NOMO-1 treated with DMSO at 0.1 percent for 48 hours (cell line): ENCODE measurements around the gene UBN2.
"Not testable (repeated sequence)": the region's sequence is repeated elsewhere in the genome, so short reads cannot be mapped to it uniquely, and the experiment has no call there.

Experiments used
- DNase-seq: peaks from one replicate; lab custom pipeline; 2025; ENCODE audit not compliant: unreplicated experiment; lab: John Stamatoyannopoulos, UW

UBN2 gene

GRCh38 chr7:139230774-139231512 is at the start of gene UBN2:
Gene UBN2, plus strand, starts transcription at chr7:139231237. Its CDS starts 248 bp downstream, at chr7:139231485.
- DNase-seq: peak; percentile 72

DNA sequence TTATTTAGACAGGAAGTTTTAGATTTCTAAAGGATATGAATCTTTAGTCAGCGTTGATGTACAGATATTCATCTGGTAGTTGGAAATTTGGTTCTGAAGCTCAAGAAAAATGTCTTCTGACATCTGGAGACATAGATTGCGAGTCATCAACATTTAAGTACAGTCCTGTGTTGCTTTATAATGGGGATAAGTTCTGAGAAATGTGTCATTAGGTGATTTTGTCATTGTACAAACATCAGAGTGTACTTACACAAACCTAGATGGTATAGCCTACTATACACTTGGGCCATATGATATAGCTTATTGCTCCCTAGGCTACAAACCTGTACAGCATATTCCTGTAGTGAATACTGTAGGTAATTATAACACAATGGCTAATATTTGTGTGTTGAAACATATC is 49.6 kb upstream of the UBN2 start:
- no peak for DNase-seq

DNA sequence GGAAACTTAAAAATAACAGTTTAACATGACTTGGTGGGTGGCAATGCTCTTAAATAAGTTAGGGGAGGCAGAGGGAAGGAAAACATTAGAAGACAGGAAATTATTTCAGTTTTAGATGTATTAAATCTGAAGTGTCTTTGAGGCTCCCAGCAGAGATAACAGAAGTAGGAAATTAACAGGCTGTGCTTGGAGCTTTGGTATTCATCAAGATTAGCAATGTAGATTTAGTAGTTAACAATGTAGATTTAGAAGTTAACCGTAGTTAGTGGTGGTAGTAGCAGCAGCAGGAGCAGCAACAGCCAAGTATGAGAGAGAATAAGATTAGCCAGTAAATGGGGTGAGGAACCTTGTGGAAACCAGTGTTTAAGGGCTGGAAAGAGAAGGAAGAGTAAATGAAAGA is 48.7 kb upstream of the UBN2 start:
- DNase-seq: no peak

DNA sequence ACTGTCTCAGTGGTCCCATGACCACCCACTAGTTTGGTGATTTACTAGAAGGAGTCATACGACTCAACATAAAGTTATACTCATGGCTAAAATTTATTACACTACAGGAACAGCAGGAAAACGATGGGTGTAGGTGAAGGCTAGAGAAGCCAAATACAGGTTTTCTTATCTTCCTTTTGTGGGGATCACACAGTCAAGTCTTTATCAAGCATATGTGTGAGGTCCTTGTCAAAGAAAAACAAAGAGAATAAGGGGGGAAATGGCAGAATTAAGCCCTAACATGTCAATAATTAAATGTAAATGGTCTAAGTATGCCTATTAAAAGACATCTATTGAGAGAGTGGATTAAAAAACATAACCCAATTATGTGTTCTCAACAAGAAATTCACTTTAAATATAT is 47.8 kb upstream of the UBN2 start:
- no peak for DNase-seq

GRCh38 chr7:139183878-139184338 is 47.1 kb upstream of the UBN2 start:
- DNase-seq: no peak

GRCh38 chr7:139186146-139186545 is 44.9 kb upstream of the UBN2 start:
- DNase-seq: no peak

- DNase-seq: no peak
These were observed 41.7 kb upstream of the UBN2 start for GRCh38 chr7:139189357-139189756.

GRCh38 chr7:139192014-139192706 is 38.9 kb upstream of the UBN2 start:
- no peak for DNase-seq

- no peak for DNase-seq
These were observed 30.7 kb upstream of the UBN2 start for GRCh38 chr7:139200382-139200781.

- DNase-seq: no peak
These were observed 27.0 kb upstream of the UBN2 start for GRCh38 chr7:139203992-139204391.

DNA sequence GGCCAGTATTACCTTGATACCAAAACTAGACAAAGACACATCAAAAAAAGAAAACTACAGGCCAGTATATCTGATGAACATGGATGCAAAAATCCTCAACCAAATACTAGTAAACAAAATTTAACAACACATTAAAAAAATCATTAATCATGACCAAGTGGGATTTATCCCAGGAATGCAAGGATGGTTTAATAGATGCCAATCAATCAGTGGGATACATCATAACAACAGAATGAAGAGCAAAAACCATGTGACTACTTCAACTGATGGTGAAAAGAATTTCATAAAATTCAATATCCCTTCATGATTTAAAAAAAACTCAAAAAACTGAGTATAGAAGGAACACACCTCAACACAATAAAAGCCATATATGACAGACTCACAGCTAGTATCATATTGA is 25.2 kb upstream of the UBN2 start:
- no peak for DNase-seq

DNA sequence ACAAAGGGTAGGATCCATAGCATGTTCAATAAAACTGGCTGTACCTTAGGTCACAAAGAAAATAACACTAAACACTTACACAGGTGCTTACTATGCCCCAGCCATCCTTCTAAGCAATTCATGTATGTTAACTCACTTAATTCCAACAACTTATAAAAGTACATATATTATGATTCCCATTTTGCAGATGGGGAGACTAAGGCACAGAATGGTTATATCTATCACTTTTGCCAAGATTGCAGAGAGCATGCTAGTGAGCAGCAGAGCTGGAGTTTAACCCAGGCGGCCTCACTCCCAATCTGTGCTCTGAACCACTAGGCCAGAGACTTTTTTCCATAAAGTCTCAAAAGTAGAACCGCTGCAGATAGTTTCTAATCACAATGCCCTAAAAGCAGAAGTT is 18.9 kb upstream of the UBN2 start:
- DNase-seq: no peak

GRCh38 chr7:139213489-139213888 is 17.5 kb upstream of the UBN2 start:
- not testable (repeated sequence) for DNase-seq

DNA sequence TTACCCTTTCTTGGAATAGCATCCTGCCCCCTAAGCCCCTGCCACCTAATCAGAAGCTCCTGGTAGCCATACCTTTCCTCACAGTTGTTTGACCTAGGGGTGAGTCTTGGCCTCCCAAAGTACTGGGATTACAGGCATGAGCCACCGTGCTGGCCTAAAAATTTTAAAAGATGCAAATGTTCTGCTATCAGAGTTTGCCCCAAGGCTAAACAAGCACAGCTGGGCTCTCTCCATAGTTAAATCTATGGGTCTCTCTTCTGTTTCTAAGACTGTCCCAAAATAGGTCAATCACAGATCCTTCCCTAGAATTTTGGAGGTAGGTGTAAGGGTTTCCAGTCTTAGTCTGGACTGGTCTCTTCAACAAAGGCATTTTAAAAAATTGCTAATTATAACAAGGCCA is 12.9 kb upstream of the UBN2 start:
- no peak for DNase-seq

DNA sequence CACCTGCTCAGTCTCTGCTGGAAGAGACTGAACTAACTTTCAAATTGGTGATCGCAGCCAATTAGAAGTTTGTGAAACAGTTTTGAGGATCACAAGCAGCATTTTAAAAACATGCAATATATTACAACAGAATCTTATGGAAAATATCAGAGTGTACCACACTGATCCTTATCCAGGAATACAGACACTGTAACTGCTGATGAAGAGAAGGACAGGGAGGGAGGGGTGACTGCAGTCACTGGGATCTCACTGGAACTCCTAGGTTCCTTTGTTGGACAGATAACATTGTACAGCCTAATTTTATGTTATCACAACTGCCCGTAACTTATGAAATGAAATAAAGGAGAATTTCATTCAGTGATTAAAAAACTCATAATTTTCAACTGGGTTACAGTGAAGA is 6.8 kb upstream of the UBN2 start:
- DNase-seq: no peak

DNA sequence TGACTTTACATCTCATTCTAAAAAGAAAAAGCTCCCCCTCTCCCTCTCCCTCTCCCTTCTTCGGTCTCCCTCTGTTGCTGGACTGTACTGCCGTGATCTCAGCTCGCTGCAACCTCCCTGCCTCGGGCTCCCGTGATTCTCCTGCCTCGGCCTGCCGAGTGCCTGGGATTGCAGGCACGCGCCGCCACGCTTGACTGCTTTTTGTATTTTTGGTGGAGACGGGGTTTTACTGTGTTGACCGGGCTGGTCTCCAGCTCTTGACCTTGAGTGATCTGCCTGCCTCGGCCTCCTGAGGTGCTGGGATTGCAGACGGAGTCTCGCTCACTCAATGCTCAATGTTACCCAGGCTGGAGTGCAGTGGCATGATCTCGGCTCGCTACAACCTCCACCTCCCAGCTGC is 6.2 kb upstream of the UBN2 start:
- not testable (repeated sequence) for DNase-seq

DNA sequence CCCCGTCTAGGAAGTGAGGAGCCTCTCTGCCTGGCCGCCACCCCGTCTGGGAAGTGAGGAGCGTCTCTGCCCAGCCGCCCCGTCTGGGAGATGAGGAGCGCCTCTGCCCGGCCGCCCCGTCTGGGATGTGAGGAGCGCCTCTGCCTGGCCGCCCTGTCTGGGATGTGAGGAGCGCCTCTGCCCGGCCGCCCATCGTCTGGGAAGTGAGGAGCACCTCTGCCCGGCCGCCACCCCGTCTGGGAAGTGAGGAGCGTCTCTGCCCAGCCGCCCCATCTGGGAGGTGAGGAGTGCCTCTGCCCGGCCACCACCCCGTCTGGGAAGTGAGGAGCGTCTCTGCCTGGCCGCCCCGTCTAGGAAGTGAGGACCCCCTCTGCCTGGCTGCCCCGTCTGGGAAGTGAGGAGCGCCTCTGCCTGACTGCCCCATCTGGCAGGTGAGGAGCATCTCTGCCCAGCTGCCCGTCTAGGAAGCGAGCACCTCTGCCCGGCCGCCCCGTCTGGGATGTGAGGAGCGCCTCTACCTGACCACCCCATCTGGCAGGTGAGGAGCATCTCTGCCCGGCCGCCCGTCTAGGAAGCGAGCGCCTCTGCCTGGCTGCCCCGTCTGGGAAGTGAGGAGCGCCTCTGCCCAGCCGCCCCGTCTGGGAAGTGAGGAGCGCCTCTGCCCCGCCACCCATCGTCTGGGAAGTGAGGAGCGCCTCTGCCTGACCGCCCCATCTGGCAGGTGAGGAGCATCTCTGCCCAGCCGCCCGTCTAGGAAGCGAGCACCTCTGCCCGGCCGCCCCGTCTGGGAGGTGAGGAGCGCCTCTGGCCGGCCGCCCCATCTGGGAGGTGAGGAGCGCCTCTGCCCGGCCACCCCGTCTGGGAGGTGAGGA is 5.5 kb upstream of the UBN2 start:
- DNase-seq: not testable (repeated sequence)

DNA sequence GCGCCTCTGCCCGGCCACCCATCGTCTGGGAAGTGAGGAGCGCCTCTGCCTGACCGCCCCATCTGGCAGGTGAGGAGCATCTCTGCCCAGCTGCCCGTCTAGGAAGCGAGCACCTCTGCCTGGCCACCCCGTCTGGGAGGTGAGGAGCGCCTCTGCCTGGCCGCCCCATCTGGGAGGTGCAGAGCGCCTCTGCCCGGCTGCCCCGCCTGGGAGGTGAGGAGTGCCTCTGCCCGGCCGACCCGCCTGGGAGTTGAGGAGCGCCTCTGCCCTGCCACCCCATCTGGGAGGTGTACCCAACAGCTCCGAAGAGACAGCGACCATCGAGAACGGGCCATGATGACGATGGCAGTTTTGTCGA is 4.9 kb upstream of the UBN2 start:
- DNase-seq: not testable (repeated sequence)

GRCh38 chr7:139226988-139227488 is 4.0 kb upstream of the UBN2 start:
- DNase-seq: not testable (repeated sequence)

DNA sequence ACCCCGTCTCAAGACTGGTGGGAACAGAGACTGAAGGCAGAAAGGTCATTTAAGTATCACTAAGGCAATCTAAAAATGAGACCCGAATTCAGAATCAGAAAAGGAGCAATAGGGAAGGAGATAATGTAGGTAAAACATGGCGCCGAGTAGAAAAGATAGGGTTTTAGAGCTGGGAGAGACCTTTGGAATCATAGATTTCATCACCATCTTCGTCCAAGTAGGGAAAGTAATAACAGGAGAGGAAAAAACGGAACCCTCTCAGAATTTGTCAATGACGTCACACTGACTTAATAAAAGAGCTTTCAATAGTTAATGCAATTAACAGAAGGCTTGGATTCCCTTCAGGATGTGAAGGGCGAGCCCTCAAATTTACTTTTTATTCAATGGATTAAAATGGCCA is 1.0 kb upstream of the UBN2 start:
- no peak for DNase-seq

DNA sequence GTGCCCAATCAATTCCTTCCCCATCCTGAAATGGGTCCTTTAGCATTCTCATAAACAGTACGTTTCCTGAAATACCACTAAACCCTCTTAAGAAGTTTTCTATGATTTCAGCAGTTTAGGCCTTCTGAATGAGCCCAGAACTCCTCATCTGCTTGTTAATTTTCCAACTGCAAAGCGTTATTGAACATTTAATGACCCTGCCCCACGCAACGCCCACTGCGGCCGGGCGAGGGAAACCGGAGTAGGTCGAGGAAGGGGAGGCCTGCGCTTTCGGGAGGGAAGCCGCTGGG is 608 bp upstream of the UBN2 start:
- DNase-seq: no peak
